Upper lobe of left lung (tissue), 6 donors: ENCODE measurements around the gene CAMSAP3. TPM values are rescaled to one million over a fixed set of nuclear protein-coding genes. Genes with fewer than 3 reads are reported as not detected.

Source experiments
- ATAC-seq, 2 donors: fragments of 200-7000 bp; cut with Tn5 transposase; one replicate each; pipeline ENCODE4 v1.9.1; 2022; ENCODE audit warnings: mild to moderate bottlenecking in 2 of 2, moderate library complexity in 2 of 2; ENCODE audit not compliant: low FRiP score in 2 of 2
- DNase-seq, 2 donors: peaks; one replicate each; pipeline ENCODE4 v3.0.0-alpha.2; 2019 to 2020
- H3K27ac ChIP-seq, 4 donors: fragments of 200-600 bp; sonication (generic); one replicate each; pipeline ENCODE4 v1.5.1; 2016 to 2019
- H3K27me3 ChIP-seq, 4 donors: fragments of 200-600 bp; sonication (generic); one replicate each; pipeline ENCODE4 v1.5.1; 2017 to 2019
- H3K36me3 ChIP-seq, 4 donors: fragments of 200-600 bp; sonication (generic); one replicate each; pipeline ENCODE4 v1.5.1; 2016 to 2019
- H3K4me1 ChIP-seq, 4 donors: fragments of 200-600 bp; sonication (generic); one replicate each; pipeline ENCODE4 v1.5.1; 2018 to 2019
- H3K4me3 ChIP-seq, 4 donors: fragments of 200-600 bp; sonication (generic); one replicate each; pipeline ENCODE4 v1.5.1; 2017 to 2019; ENCODE audit warnings: mild to moderate bottlenecking in 2 of 4, moderate library complexity in 1 of 4
- H3K9me3 ChIP-seq, 4 donors: fragments of 200-600 bp; sonication (generic); one replicate each; pipeline ENCODE4 v1.5.1; 2018 to 2019
- CTCF ChIP-seq, 6 experiments: fragments of 450-650 bp in 4 of 6; fragments of 200-600 bp in 2 of 6; sonication (generic) in 2 of 6; IDR thresholded peaks; one replicate each; pipeline ENCODE4 v1.5.1; 2016 to 2019; ENCODE audit warnings: antibody characterized with exemption in 6 of 6
- EP300 ChIP-seq, 4 donors: sonication (generic); formaldehyde crosslinking; IDR thresholded peaks; one replicate each; pipeline ENCODE4 v1.5.1; 2017; ENCODE audit warnings: antibody characterized with exemption in 4 of 4, control low read depth in 2 of 4
- POLR2A ChIP-seq, 4 donors: fragments of 450-650 bp; IDR thresholded peaks; one replicate each; pipeline ENCODE4 v1.5.1; 2016 to 2017; ENCODE audit warnings: antibody characterized with exemption in 4 of 4, mild to moderate bottlenecking in 2 of 4
- POLR2AphosphoS5 ChIP-seq, 2 donors: sonication (generic); formaldehyde crosslinking; IDR thresholded peaks; one replicate each; pipeline ENCODE4 v1.5.1; 2017; ENCODE audit warnings: antibody characterized with exemption in 2 of 2
- WGBS, 2 donors: methylation state at CpG; one replicate each; pipeline ENCODE4 v1.1.5; 2017 to 2018; 5-methylcytosine and 5-hydroxymethylcytosine counted together
- total RNA-seq, 6 donors: library from RNA; depleted of rRNA in 4 of 6; stranded (reverse); fragments of >200 nt in 4 of 6; gene quantifications; one replicate each; pipeline versions ENCODE4 v1.1.0 to v1.2.1, GENCODE V29; 2016 to 2021
- donor health status: DM: no; HTN: no; CAD: no; lungs with moderate emphysema.
- donor health status: DM: no; HTN: yes; CAD: no; lungs with severe emphysema.

CAMSAP3 gene
- total RNA-seq, 6 donors from 2014 or later: 12.2 to 63.9 (median 31.2) TPM

- H3K27me3 ChIP-seq: no peaks in the 10 kb centered on the region
- ATAC-seq (no peak), DNase-seq (peak in 1 of 2 donors; percentile 73)
- H3K27ac ChIP-seq: no peak overlapping the region
- H3K4me3 ChIP-seq: no peak overlapping the region
- WGBS, 2 donors: 85 to 90% methylated on average over 18 to 27 of the region's 31 CpGs
- peaks cover 0 to 28% (median 12%) of the 10 kb centered on the region in 4 donors for H3K36me3 ChIP-seq
- no peak for TF ChIP-seq CTCF (IDR thresholded peaks at IDR 0.05)
- TF ChIP-seq EP300 (IDR thresholded peaks at IDR 0.05): no peak
- no peaks in the 10 kb centered on the region for H3K9me3 ChIP-seq
- no peaks in the 10 kb centered on the region for H3K4me1 ChIP-seq
Measured at GRCh38 chr19:7610491-7611240, 15.0 kb downstream of the CAMSAP3 start.

- WGBS, 2 donors: 91 to 97% methylated on average over 9 to 39 of the region's 41 CpGs
- TF ChIP-seq EP300 (IDR thresholded peaks at IDR 0.05): no peak
- TF ChIP-seq POLR2A (IDR thresholded peaks at IDR 0.05): no peak
- no peak for TF ChIP-seq CTCF (IDR thresholded peaks at IDR 0.05)
- no peak for TF ChIP-seq POLR2AphosphoS5 (IDR thresholded peaks at IDR 0.05)
- no peak for ATAC-seq
- Histone ChIP-seq H3K4me1 (peaks cover 0 to 6% (median 2%) of the 10 kb centered on the region in 4 donors), H3K36me3 (peaks cover 0 to 28% (median 12%) of the 10 kb centered on the region in 4 donors), H3K9me3 (no peaks in the 10 kb centered on the region), H3K27me3 (no peaks in the 10 kb centered on the region), H3K27ac (no peak overlapping the region), H3K4me3 (no peak overlapping the region)
- peak in 1 of 2 donors; percentile 77 for DNase-seq
Measured at GRCh38 chr19:7611541-7612279, 16.0 kb downstream of the CAMSAP3 start.

GRCh38 chr19:7612282-7613274, 16.9 kb downstream of the CAMSAP3 start:
- TF ChIP-seq POLR2A (IDR thresholded peaks at IDR 0.05): no peak
- no peak for TF ChIP-seq POLR2AphosphoS5 (IDR thresholded peaks at IDR 0.05)
- no peak for TF ChIP-seq EP300 (IDR thresholded peaks at IDR 0.05)
- Histone ChIP-seq H3K4me3 (no peak overlapping the region), H3K36me3 (peaks cover 0 to 32% (median 15%) of the 10 kb centered on the region in 4 donors), H3K27me3 (no peaks in the 10 kb centered on the region), H3K9me3 (no peaks in the 10 kb centered on the region), H3K27ac (no peak overlapping the region), H3K4me1 (peaks cover 0 to 12% (median 6%) of the 10 kb centered on the region in 4 donors)
- no peak for ATAC-seq
- DNase-seq: peak in 1 of 2 donors; percentile 79
- WGBS, 2 donors: 92 to 93% methylated on average over 17 to 78 of the region's 81 CpGs

GRCh38 chr19:7614859-7615741, 19.4 kb downstream of the CAMSAP3 start:
- H3K36me3 ChIP-seq: peaks cover 6 to 47% (median 25%) of the 10 kb centered on the region in 4 donors
- peaks cover 6 to 29% (median 24%) of the 10 kb centered on the region in 4 donors for H3K4me1 ChIP-seq
- H3K9me3 ChIP-seq: no peaks in the 10 kb centered on the region
- TF ChIP-seq EP300 (IDR thresholded peaks at IDR 0.05) (no peak), CTCF (IDR thresholded peaks at IDR 0.05) (no peak), POLR2AphosphoS5 (IDR thresholded peaks at IDR 0.05) (no peak), POLR2A (IDR thresholded peaks at IDR 0.05) (no peak)
- 83 to 84% methylated on average over 52 to 59 of the region's 59 CpGs for WGBS, 2 donors
- peak in 1 of 2 donors; percentile 84 for DNase-seq
- no peak overlapping the region for H3K27ac ChIP-seq
- no peak overlapping the region for H3K4me3 ChIP-seq
- H3K27me3 ChIP-seq: no peaks in the 10 kb centered on the region
- ATAC-seq: no peak
